ENCODE measurements around the gene MEGF9.

DNA sequence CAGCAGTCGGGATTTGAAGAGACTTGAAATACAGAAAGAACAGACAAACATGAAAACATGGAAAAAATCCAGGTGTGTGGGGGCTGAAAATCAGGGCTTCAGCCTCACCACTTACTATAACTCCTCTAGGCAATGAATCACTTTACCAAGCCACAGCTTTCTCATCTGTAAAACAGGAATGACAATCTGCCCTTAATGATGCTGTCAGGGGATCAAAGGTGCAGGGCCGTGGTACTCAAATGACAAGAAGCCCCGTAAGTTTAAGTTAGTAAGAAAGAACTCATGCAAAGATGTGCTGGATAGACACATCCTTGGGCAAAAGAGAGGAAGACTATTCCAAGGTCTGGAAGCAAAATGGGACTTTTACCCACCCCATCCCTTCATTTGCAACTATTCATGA lies 44.3 kb upstream of the MEGF9 start:
- TF ChIP-seq, protein P1, sequence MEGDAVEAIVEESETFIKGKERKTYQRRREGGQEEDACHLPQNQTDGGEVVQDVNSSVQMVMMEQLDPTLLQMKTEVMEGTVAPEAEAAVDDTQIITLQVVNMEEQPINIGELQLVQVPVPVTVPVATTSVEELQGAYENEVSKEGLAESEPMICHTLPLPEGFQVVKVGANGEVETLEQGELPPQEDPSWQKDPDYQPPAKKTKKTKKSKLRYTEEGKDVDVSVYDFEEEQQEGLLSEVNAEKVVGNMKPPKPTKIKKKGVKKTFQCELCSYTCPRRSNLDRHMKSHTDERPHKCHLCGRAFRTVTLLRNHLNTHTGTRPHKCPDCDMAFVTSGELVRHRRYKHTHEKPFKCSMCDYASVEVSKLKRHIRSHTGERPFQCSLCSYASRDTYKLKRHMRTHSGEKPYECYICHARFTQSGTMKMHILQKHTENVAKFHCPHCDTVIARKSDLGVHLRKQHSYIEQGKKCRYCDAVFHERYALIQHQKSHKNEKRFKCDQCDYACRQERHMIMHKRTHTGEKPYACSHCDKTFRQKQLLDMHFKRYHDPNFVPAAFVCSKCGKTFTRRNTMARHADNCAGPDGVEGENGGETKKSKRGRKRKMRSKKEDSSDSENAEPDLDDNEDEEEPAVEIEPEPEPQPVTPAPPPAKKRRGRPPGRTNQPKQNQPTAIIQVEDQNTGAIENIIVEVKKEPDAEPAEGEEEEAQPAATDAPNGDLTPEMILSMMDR (IDR thresholded peaks at IDR 0.05; ENCODE audit: low read length) = no peak
- no peak for TF ChIP-seq EZH2 (IDR thresholded peaks at IDR 0.05; ENCODE audit: borderline replicate concordance, low read length)

All from OCI-LY1 (cell line).